CD4-positive, alpha-beta T cell treated with Interleukin-15 for 4 hours (primary cell): ENCODE measurements around the gene RPUSD3.

ENCODE experiments used
- DNase-seq: peaks from one replicate; pipeline ENCODE4 v3.0.0-alpha.2; 2020; ENCODE audit warnings: low spot score

Gene RPUSD3

GRCh38 chr3:9806688-9807589 is 36.9 kb downstream of the RPUSD3 start:
- DNase-seq: no peak

- no peak for DNase-seq
Observed at GRCh38 chr3:9806137-9806536, 37.7 kb downstream of the RPUSD3 start.

GRCh38 chr3:9804996-9805395 is 38.8 kb downstream of the RPUSD3 start:
- DNase-seq: no peak

- no peak for DNase-seq
Observed at GRCh38 chr3:9803494-9803893, 40.3 kb downstream of the RPUSD3 start.

GRCh38 chr3:9800529-9800928 is 43.3 kb downstream of the RPUSD3 start:
- DNase-seq: no peak

GRCh38 chr3:9797196-9797945 is 46.4 kb downstream of the RPUSD3 start:
- DNase-seq: no peak

GRCh38 chr3:9795207-9795606 is 48.6 kb downstream of the RPUSD3 start:
- no peak for DNase-seq

- no peak for DNase-seq
Observed at GRCh38 chr3:9794400-9794799, 49.4 kb downstream of the RPUSD3 start.

GRCh38 chr3:9793161-9793781 is 50.5 kb downstream of the RPUSD3 start:
- DNase-seq: peak; percentile 20

GRCh38 chr3:9792405-9793160 is 51.2 kb downstream of the RPUSD3 start, which contains the start of the genes ARPC4 and TADA3:
ARPC4 (plus strand) TSS chr3:9793082; CDS start chr3:9793122, 40 bp downstream.
TADA3 (minus strand) TSS chr3:9792473; CDS start chr3:9791466, 1,007 bp downstream.
- DNase-seq: peak; percentile 90

GRCh38 chr3:9791790-9792404 is 51.9 kb downstream of the RPUSD3 start:
- DNase-seq: no peak

GRCh38 chr3:9791127-9791526 is 52.7 kb downstream of the RPUSD3 start:
- no peak for DNase-seq
